Glutamatergic neuron (in vitro differentiated cells): ENCODE results near the gene TNKS2. TPM values are rescaled to one million over a fixed set of nuclear protein-coding genes. Genes with fewer than 3 reads are reported as not detected.

Source experiments
- DNase-seq: peaks from one replicate; pipeline ENCODE4 v3.0.0; 2022
- H3K27ac Mint-ChIP-seq: one replicate; pipeline ENCODE4 v1.8.0; 2020; ENCODE audit warnings: mild to moderate bottlenecking, mixed read lengths, inconsistent platforms; ENCODE audit not compliant: unreplicated experiment
- H3K27me3 Mint-ChIP-seq: one replicate; pipeline ENCODE4 v1.8.0; 2020; ENCODE audit warnings: mild to moderate bottlenecking, moderate library complexity, mixed read lengths, inconsistent platforms; ENCODE audit not compliant: unreplicated experiment
- H3K36me3 Mint-ChIP-seq: one replicate; pipeline ENCODE4 v1.8.0; 2020; ENCODE audit warnings: mild to moderate bottlenecking, mixed read lengths, inconsistent platforms; ENCODE audit not compliant: unreplicated experiment
- H3K4me1 Mint-ChIP-seq: one replicate; pipeline ENCODE4 v1.8.0; 2020; ENCODE audit warnings: mild to moderate bottlenecking, low read depth, mixed read lengths, inconsistent platforms; ENCODE audit not compliant: unreplicated experiment
- H3K4me3 Mint-ChIP-seq: one replicate; pipeline ENCODE4 v1.8.0; 2020; ENCODE audit warnings: mild to moderate bottlenecking, mixed read lengths, inconsistent platforms; ENCODE audit not compliant: unreplicated experiment
- H3K9me3 Mint-ChIP-seq: one replicate; pipeline ENCODE4 v1.8.0; 2020; ENCODE audit warnings: mild to moderate bottlenecking, moderate library complexity, mixed read lengths, inconsistent platforms; ENCODE audit not compliant: unreplicated experiment
- total RNA-seq: library from RNA; stranded (reverse); fragmentation: NEBNext Ultra II Directional; extraction: Animal tissue kit (Norgen Biotek cat#: 25700); gene quantifications from one replicate; pipeline ENCODE4 v1.2.1, GENCODE V29; 2021; ENCODE audit not compliant: unreplicated experiment
- TF ChIP-seq, protein P1 (sequence below): fragments of 200-600 bp; sonication (generic); IDR thresholded peaks from one replicate; pipeline ENCODE4 v1.5.0; 2021; ENCODE audit not compliant: partially characterized antibody, unreplicated experiment

TNKS2 gene
- total RNA-seq, 1 donor from 2014 or later: 60.4 TPM

DNA sequence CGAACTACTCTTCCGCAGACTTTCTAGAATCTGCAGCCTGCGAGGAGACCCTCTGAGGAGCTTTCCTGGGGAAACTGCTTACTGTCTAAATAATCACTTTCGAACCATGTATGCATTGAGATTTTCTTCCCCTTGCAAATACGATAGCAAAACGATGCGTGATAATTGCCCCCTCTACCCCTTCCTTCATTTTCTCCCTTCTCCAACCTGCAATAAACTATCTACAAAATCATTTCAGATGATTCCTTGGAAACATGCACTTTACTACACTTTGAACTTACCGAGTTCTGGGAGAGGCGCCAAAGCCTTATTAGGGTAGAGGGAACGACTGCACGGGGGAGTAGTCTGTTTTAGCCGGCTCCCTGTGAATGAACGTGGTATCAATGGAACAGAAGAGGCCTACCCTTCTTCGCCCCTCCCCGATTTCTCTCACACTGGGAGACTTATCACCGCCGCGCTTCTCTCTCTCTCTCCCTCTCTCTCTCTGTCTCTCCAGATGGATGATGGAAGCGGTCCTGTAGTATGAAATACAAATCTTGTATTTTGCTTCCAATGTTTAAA lies 111.0 kb downstream of the TNKS2 start, which contains the start of gene FGFBP3:
Gene FGFBP3, minus strand, starts transcription at position 370 of the 561 bp plus-strand sequence. CDS start 517 bp downstream, outside the sequence.
- Mint-ChIP-seq H3K27me3 (peaks cover 12% of the 10 kb centered on the region), H3K4me3 (peak within 1 kb of the TSS; percentile 95), H3K27ac (peak within 1 kb of the TSS; percentile 77), H3K36me3 (no peaks in the 10 kb centered on the region), H3K4me1 (peaks cover 5% of the 10 kb centered on the region), H3K9me3 (peaks cover 10% of the 10 kb centered on the region)
- TF ChIP-seq, protein P1, sequence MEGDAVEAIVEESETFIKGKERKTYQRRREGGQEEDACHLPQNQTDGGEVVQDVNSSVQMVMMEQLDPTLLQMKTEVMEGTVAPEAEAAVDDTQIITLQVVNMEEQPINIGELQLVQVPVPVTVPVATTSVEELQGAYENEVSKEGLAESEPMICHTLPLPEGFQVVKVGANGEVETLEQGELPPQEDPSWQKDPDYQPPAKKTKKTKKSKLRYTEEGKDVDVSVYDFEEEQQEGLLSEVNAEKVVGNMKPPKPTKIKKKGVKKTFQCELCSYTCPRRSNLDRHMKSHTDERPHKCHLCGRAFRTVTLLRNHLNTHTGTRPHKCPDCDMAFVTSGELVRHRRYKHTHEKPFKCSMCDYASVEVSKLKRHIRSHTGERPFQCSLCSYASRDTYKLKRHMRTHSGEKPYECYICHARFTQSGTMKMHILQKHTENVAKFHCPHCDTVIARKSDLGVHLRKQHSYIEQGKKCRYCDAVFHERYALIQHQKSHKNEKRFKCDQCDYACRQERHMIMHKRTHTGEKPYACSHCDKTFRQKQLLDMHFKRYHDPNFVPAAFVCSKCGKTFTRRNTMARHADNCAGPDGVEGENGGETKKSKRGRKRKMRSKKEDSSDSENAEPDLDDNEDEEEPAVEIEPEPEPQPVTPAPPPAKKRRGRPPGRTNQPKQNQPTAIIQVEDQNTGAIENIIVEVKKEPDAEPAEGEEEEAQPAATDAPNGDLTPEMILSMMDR: no peak
- DNase-seq: peak; percentile 52

DNA sequence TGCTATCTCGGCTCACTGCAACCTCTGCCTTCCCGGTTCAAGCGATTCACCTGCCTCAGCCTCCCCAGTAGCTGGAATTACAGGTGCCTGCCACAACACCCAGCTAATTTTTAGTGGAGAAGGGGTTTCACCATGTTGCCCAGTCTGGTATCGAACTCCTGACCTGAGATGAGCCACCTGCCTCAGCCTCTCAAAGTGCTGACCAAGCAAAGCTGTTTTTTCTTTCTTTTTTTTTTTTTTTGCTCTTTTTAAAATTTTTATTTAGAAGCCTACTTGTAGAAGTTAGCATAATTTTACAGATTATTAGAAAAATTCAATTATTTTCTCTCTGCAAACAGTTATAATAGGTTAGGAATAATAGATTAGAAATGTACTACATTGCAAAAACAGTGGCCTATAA lies 112.2 kb downstream of the TNKS2 start:
- peaks cover 12% of the 10 kb centered on the region for H3K27me3 Mint-ChIP-seq
- no peaks in the 10 kb centered on the region for H3K36me3 Mint-ChIP-seq
- H3K9me3 Mint-ChIP-seq: peaks cover 10% of the 10 kb centered on the region
- no peak overlapping the region for H3K27ac Mint-ChIP-seq
- no peak overlapping the region for H3K4me3 Mint-ChIP-seq
- peaks cover 5% of the 10 kb centered on the region for H3K4me1 Mint-ChIP-seq
- DNase-seq: no peak
- TF ChIP-seq, protein P1: no peak

Other genes with a start within 250 kb of the TNKS2 start
- gene PPP1R3C, start 165.4 kb upstream of the TNKS2 start, total RNA-seq: 19.4 TPM
- gene FGFBP3, start 111.1 kb downstream of the TNKS2 start, total RNA-seq: 7.5 TPM
- 42.2 TPM for gene BTAF1, start 125.3 kb downstream of the TNKS2 start, total RNA-seq